Retinal pigment epithelial cell (primary cell): Measurements from ENCODE around the gene PRPH2.
A peak's percentile ranks its signal among the peaks of the same experiment; 100 is the strongest.

Source experiments
- DNase-seq: peaks from one replicate; pipeline ENCODE4 v3.0.0-alpha.2; 2010; ENCODE audit warnings: low read depth
- H3K4me3 ChIP-seq: 2 replicates; pipeline ENCODE4 v1.5.1; 2011; ENCODE audit warnings: mild to moderate bottlenecking, low read length, control low read depth, moderate library complexity
- CTCF ChIP-seq: conservative IDR thresholded peaks from 2 replicates; pipeline ENCODE4 v1.5.1; 2011; ENCODE audit warnings: low read depth, low read length, control low read depth, inconsistent platforms

Gene PRPH2

GRCh38 chr6:42726485-42727086 lies 4.2 kb upstream of the PRPH2 start:
- peak; percentile 86 for TF ChIP-seq CTCF
- H3K4me3 ChIP-seq: peak overlapping the region; percentile 52
- peak; percentile 62 for DNase-seq

DNA sequence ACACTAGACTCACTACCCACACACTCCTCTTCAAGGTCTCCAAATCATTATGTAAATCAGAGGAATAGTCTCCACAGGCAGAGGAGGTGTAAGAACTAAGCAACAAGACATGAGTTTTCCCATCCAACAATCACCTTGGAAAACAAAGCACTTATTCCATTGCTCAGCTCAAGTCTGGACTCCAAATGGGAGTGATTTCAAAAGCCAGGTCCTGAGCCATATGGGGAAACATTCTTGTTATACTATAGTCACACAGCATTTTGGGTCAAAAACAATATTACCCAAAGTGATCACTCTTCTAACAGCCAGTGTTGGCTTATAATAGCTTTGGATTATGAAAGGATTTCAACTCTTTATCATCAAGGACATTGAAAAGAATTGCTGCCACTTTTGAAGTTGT lies 3.6 kb upstream of the PRPH2 start:
- no peak for DNase-seq
- no peak overlapping the region for H3K4me3 ChIP-seq

DNA sequence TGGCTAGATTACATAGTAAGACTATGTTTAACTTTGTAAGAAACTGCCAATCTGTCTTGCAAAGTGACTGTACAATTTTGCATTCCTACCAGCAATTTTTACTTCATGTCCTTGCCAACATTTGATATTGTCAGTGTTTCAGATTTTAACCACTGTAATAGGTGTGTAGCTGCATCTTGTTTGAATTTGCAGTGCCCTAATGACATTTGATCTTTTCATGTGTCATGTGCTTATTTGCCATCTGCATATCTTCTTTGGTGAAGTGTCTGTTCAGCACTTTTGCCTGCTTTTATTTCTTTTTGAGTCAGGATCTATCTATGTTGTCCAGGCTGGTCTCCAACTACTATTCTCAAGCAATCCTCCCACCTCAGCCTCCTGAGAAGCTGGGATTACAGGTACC lies 2.4 kb upstream of the PRPH2 start:
- TF ChIP-seq CTCF: no peak
- H3K4me3 ChIP-seq: no peak overlapping the region
- DNase-seq: no peak

More for the DNA sequence above, 3.6 kb upstream of the PRPH2 start:
- no peak for TF ChIP-seq CTCF

- no peak for DNase-seq
- H3K4me3 ChIP-seq: no peak overlapping the region
- no peak for TF ChIP-seq CTCF
These were observed 1.7 kb downstream of the PRPH2 start for GRCh38 chr6:42720739-42721138.

DNA sequence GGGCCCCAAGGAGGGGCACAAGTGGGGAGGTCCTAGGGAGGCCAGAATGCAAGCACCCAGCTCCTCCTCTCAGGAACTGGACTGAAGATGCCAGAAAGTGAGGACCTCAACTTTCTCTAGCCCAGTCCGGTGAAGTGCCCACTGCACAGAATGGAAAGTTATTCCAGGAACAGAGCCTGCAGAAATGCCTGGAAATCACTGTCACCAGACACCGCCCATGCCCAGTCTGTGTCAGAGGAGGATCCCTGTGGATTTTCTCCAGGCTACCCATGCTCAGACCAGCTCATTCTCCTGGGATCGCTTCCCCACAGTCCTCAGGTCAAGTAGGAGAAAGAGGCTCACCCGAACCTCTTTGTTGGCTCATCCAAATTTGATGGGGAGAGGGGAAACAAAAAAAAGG lies 6.5 kb downstream of the PRPH2 start:
- TF ChIP-seq CTCF: no peak
- no peak for DNase-seq
- no peak overlapping the region for H3K4me3 ChIP-seq

DNA sequence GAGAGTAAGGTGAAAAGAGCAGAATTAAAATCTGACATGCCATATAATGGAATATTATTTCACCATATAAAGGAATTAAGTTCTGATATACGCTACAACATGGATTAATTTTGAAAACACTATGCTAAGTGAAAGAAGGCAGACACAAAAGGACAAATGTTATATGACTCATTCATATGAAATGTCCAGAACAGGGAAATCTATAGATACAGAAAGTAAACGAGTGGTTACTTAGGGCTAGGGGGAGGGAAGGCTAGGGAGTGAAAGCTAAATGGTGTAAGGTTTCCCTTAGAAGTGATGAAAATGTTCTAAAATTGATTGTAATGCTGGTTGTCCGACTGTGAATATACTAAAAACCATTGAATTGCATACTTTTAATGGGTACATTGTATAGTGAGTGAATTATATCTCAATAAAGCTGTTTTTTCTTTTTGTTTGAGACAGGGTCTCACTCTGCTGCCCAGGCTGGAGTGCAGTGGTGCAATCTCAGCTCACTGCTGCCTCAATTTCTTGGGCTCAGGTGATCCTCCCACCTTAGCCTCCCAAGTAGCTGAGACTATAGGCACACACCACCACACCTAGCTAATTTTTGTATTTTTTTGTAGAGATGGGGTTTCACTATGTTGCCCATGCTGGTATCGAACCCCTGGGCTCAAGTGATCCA lies 8.2 kb downstream of the PRPH2 start:
- no peak for DNase-seq
- TF ChIP-seq CTCF: no peak

DNA sequence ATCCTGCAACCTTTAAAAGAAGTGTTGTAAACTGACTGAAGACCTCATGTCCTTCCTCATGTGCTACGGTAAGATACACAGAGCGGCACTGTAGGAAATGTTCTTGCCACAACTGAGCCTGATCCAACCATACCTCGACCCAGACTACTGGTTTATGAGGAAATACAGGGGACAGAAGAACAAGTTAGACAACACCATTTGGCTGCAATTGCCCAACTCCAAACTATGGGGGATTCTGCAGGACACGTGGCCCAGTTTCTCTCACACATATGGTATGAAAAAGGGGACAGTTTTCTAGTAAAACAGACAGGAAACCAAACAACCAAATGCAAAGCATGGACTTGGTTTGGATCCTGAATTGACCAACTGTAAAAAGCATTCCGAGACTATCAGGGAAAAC lies 10.5 kb downstream of the PRPH2 start:
- TF ChIP-seq CTCF: no peak
- DNase-seq: no peak
- no peak overlapping the region for H3K4me3 ChIP-seq

More for the DNA sequence above, 8.2 kb downstream of the PRPH2 start:
- H3K4me3 ChIP-seq: no peak overlapping the region
